GM12892 (cell line): ENCODE data around the gene BACH1. TPM values are rescaled to one million over a fixed set of nuclear protein-coding genes. Genes with fewer than 3 reads are reported as not detected.
"Not testable (repeated sequence)": the region's sequence is repeated elsewhere in the genome, so short reads cannot be mapped to it uniquely, and the experiment has no call there.

Source experiments
- DNase-seq: peaks from one replicate; pipeline ENCODE4 v3.0.0; 2011; ENCODE audit not compliant: insufficient read length
- FAIRE-seq: peaks from 2 replicates; lab custom pipeline; 2011; peaks lifted over from hg19 to GRCh38; lab: Jason Lieb, UNC
- POLR2A ChIP-seq: IDR thresholded peaks from 2 replicates; pipeline ENCODE4 v1.6.1; 2011; ENCODE audit warnings: low read depth, low read length, control low read depth
- POLR2AphosphoS5 ChIP-seq: IDR thresholded peaks from 2 replicates; pipeline ENCODE4 v1.6.1; 2011; ENCODE audit warnings: low read depth, low read length, control low read depth
- TAF1 ChIP-seq: IDR thresholded peaks from 2 replicates; pipeline ENCODE4 v1.6.1; 2011; ENCODE audit warnings: low read depth, mild to moderate bottlenecking, control low read depth, low read length, borderline replicate concordance
- polyA plus RNA-seq: library from polyadenylated mRNA; unstranded; fragments of >200 nt; gene quantifications from one replicate; pipeline ENCODE4 v1.2.1, GENCODE V29; 2012; ENCODE audit warnings: missing spikeins, inconsistent platforms; ENCODE audit not compliant: missing spikeins

BACH1 gene
- polyA plus RNA-seq = 15.7 TPM

DNA sequence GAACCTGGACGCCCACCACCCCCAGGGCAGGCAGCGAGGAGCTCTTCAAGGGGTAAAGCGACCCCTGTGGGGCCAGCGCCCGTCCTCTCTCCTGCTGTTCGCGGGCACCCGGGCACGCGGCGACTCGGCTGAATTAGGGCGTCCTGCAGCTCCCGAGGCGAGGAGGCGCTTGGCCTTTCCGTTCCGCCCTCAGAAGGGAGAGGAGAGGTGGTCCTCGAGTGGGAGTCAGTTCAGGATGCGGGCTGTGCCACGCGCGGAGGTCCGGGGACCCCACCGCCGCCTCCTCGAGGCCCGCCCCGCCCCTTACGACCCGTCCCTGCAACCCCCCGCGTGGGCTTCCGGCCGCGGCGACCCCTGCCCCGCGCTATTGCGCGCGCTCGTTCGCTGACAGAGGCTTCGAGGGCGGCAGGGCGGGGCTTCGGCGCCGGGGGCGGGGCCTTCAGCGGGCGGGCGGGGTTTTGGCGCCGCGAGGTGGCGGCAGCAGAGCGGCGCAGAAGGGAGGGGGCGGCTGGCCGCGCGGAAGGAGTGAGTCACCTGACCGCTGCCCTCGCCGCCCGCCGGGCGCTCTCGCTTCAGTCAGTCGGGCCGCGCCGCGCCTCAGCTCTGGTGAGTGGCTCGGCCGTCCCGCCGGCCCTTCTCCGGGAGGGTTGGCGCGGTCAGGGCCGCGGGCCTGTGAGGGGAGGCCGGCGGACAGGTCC lies at the start of gene BACH1:
BACH1 (plus strand) TSS at position 575 of the 698 bp plus-strand sequence. CDS start 22,359 bp downstream, outside the sequence.
- FAIRE-seq (peak; percentile 85), DNase-seq (peak; percentile 74)
- TF ChIP-seq POLR2A (peak; percentile 92), TAF1 (peak; percentile 91), POLR2AphosphoS5 (peak; percentile 86)

DNA sequence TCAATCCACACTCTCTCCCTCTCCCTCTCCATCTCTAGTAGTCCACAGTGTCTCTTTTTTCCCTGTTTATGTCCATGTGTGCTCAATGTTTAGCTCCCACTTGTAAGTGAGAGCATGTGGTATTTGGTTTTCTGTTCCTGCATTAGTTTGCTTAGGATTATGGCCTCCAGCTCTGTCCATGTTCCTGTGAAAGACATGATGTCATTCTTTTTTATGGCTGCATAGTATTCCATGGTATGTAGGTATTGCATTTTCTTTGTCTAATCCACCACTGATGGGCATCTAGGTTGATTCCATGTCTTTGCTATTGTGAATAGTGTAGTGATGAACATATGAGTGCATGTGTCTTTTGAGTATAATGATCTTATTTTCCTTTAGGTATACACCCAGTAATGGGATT lies 49.4 kb upstream of the BACH1 start:
- DNase-seq, FAIRE-seq: not testable (repeated sequence)

DNA sequence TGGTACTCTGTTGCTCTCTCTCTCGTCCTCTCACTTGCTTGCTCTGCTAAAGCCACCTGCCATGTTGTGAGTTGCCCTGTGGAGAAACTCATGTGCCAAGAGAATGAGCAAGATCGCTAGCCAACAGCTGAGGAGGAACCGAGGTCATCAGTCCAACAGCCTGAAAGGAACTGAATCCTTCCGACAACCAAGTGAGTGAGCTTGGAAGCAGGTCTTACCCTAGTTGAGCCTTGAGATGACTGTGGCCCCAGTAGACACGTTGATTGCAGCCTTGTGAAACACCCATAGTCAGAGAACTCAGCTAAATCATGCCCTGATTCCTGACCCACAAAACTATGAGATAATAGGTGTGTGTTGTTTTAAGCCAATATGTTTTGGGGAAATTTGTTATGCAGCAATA lies 48.1 kb upstream of the BACH1 start:
- no peak for FAIRE-seq
- TF ChIP-seq POLR2A (no peak), POLR2AphosphoS5 (no peak), TAF1 (no peak)
- no peak for DNase-seq

DNA sequence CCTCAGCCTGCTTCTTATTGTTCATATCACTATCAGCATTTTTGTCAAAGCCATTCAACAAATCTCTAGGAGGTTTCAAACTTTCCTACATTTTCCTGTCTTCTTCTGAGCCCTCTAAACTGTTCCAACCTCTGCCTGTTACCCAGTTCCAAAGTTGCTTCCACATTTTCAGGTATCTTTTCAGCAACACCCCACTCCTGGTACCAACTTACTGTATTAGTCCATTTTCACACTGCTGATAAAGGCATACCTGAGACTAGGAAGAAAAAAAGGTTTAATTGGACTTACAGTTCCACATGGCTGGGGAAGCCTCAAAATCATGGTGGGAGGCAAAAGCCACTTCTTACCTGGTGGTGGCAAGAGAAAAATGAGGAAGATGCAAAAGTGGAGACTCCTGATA lies 44.9 kb upstream of the BACH1 start:
- FAIRE-seq, DNase-seq: not testable (repeated sequence)

DNA sequence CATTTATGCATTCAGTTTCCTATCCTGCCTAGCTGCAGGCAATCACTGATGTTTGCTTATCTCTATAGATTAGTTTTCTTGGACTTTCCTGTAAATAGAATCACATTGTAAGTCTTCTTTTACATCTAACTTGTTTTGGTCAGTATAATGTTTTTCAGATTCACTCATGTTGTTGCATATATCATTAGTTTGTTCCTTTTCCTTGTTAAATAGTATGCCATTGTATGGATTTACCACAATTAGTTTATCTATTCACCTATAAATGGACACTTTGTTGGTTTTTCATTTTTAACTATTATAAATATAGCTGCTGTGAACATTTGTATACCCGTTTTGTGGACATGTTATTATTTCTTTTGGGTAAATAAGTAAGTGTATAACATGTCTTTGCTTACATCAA lies 44.2 kb upstream of the BACH1 start:
- no peak for DNase-seq
- TF ChIP-seq TAF1 (no peak), POLR2A (no peak)
- no peak for FAIRE-seq

DNA sequence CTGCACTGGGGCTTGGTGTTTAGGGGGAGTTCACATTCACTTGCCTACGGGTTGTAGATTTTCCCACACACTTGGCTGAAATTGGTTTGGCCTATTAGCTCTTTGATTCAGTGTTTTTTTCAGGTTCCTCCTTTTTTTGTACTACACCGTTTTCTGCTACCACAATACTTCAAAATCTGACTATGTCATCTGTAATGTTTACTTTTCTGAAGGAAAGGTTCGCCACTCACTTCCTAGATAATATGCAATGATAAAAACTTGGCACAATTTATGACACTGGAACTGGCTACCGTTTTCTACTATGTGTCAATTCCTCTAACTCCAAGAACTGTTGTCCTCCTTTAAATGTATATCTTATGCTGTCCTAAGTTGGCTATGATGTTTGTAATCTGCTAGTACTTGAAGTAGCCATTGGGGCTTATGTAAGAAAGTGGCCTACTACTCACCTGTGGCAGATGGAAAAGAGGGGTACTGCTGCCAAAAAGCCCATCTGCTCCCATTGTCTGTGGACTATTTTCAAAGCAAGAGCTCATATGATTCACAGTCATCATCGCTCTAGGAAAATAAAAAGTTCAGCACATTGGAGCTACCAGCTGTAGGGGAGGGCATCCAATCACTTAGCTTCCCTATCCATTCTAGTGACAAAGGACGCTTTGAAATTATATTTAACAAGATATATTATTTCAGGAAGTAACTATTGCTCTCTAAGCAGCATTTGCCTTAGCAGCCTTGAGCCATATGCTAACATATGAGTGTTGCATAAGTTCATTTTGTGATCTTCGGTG lies 42.4 kb upstream of the BACH1 start:
- no peak for DNase-seq
- no peak for FAIRE-seq
- TF ChIP-seq POLR2AphosphoS5 = no peak
- TF ChIP-seq POLR2A = no peak
- no peak for TF ChIP-seq TAF1

DNA sequence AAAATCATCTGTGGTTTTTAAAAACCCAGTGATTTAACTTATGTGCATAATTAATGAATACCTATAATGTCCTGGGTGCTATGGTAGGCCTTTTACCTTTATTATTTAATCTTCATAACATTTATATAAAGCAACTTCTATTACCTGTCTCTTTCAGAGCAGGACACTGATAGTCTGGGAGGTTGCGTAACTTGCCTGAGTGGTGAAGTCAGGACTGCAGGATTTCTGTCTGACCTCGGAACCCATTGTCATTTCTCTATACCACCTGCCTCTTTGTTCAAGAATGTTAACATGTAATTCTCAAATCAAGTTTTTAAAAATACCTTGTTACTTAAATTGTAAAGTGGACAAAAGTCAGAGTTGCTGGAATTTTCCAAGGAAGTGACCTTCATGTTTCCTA lies 41.0 kb upstream of the BACH1 start:
- FAIRE-seq = no peak
- no peak for DNase-seq
- TF ChIP-seq TAF1 = no peak
- no peak for TF ChIP-seq POLR2A
- no peak for TF ChIP-seq POLR2AphosphoS5

DNA sequence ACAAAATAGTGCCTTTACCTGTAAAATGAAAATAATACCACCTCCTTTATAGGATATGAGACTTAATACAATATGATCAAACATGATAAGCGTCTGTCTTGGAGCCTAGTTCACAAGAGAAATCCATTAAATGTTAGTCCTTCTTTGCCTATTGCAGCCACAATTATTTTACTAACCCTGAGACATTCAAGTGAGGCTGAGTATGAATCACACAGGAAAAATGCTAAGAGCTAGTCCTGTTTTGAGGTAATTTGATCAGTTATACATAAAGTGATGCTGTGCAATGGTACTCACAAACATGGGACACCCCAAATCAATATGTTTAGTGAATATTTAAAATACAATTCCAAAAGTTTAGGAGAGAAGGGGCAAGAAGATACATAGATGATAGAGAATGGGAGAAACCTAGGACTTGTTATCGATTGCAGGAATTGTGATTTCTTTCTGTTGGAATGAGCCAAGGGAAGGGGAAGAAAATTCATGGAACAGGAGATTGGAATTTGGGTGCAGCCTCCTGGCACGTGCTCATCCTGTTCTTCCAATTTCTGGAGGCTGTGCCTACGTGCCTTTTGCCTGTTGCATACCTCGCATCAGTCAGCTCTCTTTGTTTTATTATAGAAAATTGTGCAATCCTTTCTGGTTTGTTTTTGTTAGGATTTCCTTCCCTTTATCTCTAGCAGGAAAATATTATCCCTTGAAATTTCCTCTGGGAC lies 39.9 kb upstream of the BACH1 start:
- DNase-seq (no peak), FAIRE-seq (no peak)
- TF ChIP-seq TAF1 (no peak), POLR2A (no peak), POLR2AphosphoS5 (no peak)

DNA sequence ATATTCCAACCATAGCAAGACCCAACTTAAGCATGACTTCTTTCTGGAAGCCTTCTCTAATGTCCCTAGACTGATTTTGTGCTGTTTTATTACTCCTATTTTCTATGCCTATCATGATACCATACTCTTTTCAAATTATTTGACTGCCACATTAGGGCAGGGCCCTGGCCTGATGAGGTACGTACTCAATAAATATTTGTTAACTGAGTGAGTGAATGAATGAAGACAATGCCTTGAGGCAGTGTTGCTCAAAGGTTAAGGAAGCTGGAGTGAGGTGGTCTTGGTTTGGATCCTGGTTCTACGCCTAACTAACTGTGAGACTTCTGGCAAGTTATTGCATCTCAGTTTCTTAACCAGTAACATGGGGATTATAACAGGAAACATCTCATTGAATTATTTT lies 38.3 kb upstream of the BACH1 start:
- FAIRE-seq = no peak
- TF ChIP-seq POLR2A (no peak), POLR2AphosphoS5 (no peak), TAF1 (no peak)
- no peak for DNase-seq

DNA sequence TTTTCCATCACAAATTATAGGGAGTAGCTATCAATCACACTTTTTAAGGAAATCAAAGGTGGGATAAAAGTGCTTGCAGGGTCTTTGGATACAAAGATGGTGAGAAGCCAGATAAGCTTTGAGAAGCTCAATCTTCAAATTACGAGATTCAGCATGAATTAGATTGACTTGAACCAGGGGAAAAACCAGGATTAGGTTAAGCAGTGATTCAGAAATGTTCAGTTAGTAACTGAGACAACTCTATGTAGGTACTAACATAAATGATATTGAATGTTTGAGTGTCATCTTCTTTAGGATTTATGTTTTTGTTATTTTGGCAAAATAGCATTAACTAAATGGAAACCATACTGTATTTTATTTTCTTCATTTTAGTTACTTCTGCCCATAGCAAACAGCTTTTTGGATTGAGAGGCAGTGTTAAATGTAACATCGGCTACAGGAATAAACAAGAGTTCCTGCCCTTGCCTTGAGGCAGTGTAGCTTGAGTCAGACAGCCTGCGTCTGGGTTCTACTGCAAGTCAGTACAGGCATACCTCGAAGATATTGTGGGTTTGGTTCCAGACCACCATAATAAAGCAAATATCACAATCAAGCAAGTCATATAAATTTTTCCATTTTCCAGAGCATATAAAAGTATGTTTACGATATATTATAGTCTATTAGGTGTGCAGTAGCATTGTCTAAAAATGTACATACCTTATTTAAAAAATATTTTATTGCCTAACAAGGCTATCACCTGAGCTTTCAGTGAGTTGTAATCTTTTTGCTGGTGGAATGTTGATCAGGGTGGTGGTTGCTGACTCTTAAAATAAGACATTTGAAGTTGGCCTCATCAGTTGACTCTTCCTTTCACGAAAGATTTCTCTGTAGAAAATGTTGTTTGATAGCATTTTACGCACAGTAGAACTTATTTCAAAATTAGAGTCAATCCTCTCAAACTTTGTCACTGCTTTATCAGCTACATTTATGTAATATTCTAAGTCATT lies 36.9 kb upstream of the BACH1 start:
- FAIRE-seq = no peak
- TF ChIP-seq POLR2A (no peak), POLR2AphosphoS5 (no peak), TAF1 (no peak)
- DNase-seq = no peak

DNA sequence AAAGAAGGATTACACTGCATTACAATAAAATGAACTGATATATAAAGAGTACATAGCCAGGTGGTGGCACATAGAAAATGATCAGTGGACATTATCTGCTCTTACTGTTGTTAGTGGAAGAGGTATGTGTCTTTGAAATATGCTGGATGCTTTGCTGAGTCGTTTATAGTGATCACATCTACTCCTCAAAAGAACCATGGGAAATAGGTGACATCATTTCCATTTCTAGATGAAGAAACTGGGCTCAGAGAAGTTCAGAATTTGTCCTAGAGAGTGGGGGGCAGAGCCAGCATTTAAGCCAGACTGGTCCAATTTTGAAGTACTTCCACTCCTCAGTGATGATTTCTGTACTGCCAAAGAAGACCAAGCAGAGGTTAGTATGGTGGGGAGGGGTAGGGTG lies 34.0 kb upstream of the BACH1 start:
- FAIRE-seq (no peak), DNase-seq (no peak)
- no peak for TF ChIP-seq TAF1
- TF ChIP-seq POLR2AphosphoS5 = no peak
- no peak for TF ChIP-seq POLR2A
